ENCODE measurements around the gene NR4A3.
"Not testable (repeated sequence)": the region's sequence is repeated elsewhere in the genome, so short reads cannot be mapped to it uniquely, and the experiment has no call there.

NR4A3 gene

DNA sequence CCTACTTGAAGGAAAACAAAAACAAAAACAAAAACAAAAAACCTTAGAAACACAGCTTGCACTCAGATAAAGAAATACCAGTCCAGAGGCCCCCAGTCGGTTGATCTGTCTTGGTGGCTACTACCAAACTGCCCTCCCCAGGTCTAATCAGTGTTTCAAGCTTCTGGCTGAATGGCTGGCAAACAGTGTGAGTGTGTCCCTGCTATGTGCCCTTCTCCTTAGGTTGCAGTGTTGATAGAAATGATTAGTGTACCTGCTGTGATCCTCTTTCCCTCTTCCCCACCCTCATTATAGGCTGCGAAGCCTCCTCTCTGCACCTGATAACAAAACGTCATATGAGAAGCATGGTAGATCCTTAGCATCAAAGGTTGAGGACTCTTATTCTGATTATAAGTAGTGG, 12.8 kb downstream of the NR4A3 start:
- no peak for DNase-seq (ENCODE audit: low read depth)

DNA sequence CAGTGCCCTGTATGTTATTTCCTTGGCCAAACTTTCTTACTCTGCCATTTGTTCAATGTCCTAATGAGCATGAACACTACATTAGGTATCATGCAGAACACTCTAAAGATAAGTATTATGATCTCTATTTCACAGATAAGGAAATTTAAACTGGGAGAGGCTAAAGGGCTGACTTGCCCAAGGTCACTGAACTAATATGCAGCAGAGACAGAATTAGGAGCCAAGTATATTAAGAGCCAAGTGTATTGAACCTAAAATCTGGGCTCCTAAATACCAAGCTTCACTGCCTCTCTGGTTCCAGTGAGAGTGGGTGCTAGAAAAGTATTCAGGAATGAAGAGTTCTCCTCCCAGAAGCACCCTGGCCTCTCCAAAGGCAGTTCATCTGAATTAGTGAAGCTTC, 13.5 kb downstream of the NR4A3 start:
- DNase-seq (ENCODE audit: low read depth), result no peak

DNA sequence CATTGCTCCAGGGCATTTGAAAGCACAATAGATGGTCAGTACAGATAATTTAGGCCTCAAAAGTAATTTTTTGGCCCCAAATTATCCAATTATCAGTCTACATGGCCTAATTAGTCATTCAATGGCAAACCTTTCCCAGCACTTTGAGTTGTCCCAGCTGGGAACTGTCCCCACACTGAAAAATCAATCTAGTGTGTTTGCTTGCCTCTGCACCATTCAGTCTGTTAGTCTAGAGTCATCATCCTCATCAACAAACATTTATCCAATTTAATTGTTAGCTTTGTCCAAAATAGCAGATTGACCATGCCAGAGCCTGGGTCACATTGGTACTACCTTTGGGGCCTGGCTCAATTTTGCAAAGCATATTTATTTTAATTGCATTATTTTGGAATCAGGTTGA, 13.9 kb downstream of the NR4A3 start:
- no peak for DNase-seq (ENCODE audit: low read depth)

DNA sequence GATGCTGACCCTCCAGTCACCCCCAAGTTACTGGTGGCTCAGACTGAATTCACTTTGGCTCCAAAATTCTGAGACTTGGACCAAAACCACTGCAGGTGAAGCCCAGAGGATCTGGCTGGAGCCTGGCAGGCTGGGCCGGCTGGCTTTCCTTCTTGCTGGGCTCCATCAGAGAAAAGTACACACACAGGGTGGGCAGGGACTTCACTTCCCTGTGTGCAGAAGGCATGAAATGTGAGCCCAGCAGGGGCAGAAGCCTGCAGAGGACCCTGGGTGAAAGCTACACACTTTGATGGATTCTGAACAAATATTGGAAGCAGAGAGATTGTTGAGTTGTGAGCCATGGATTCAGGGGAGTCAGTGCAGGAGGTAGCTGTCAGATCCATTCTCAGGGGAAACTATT, 18.4 kb downstream of the NR4A3 start:
- DNase-seq (ENCODE audit: low read depth), result no peak

DNA sequence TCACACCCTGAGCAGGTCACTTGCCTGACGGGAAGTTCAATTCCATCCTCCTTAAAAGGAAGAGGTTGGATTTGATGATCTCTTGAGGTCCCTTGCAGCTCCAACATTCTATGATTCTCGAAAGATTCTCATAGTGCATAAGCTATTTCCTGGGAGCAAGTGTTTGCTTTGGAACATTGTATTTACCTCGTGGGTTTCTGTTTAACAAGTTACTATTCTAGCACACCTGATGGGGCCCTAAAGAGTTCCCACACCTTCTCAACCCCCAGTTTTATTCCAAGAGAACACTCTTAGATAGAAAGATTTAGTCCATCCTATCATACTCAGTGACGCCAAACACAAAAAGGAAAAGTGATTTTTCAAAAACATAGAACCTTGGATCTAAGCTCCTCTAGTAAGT, 23.4 kb downstream of the NR4A3 start:
- DNase-seq (ENCODE audit: low read depth), result no peak

DNA sequence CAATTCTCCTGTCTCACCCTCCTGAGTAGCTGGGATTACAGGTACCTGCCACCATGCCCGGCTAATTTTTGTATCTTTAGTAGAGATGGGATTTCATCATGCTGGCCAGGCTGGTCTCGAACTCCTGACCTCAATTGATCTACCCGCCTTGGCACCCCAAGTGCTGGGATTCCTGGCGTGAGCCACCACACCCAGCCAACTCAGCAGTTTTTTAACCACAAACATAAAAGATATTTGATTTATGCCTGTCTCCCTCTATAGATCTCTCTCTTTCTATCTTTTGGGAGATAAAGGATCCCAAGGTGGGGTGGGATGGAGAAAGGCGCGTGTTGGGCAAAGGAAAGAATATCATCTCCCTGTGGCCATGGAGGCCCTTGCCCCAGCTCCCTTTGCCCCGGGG, 26.8 kb downstream of the NR4A3 start:
- DNase-seq (ENCODE audit: low read depth), result no peak

DNA sequence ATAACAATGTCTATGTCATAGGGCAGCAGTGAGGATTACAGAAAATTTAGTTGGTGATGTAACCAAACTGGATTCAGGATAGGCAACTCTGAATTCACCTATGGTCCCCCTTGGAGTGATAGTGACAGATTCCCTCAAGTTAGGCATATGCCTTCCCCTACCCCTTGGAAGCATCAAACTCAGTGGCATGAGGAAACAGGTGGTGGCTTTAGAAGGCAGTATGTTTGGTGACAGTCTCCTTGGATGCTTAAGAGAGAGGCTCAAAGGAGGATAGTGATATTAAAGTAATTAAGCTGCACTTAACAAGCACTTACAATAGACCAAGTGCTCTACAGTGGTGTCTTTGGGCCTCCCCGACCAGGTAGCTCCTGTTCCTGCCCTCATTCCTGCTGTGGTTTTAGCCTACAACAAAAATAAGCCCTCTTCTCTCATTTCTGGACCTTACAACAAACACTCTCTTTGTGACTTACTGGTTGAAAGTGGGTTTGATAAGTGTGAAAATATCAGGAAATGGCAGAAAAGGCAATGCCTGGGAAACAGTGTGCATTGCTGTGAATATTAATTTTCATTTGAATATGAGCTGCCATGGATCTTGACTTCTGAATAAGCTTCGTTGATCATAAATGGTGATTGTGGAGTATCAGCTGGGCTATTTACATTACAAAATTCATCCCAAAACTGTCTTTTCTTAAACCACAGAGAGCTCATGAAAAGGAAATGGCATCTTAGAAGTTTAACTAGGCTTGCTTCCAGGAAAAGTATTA, 29.2 kb downstream of the NR4A3 start:
- no peak for DNase-seq (ENCODE audit: low read depth)

- DNase-seq (ENCODE audit: low read depth), result no peak
These were observed 29.8 kb downstream of the NR4A3 start for GRCh38 chr9:99851500-99851822.

DNA sequence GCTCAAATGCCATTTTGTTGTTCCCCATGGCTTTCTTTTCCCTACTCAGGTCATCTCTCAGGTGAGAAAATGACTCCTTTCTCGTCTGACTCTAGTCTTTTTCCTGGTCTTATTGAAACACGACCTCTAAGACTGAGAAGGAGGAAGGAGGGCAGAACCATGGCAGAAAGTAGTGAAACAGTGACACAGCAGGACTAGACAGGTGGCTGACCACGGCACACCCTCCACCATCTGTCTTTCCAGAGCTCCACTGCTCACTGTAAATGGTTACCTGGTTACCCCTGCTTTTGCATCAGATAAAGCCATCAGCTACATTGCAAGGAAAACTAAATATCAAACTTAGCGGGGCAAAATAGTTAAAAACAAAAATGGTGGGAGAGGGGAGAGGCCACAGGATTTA, 30.9 kb downstream of the NR4A3 start:
- no peak for DNase-seq (ENCODE audit: low read depth)

- DNase-seq (ENCODE audit: low read depth), result no peak
These were observed 33.9 kb downstream of the NR4A3 start for GRCh38 chr9:99855467-99856176.

GRCh38 chr9:99857576-99857975, 35.9 kb downstream of the NR4A3 start:
- not testable (repeated sequence) for DNase-seq (ENCODE audit: low read depth)

- no peak for DNase-seq (ENCODE audit: low read depth)
These were observed 36.4 kb downstream of the NR4A3 start for GRCh38 chr9:99858087-99858486.

DNA sequence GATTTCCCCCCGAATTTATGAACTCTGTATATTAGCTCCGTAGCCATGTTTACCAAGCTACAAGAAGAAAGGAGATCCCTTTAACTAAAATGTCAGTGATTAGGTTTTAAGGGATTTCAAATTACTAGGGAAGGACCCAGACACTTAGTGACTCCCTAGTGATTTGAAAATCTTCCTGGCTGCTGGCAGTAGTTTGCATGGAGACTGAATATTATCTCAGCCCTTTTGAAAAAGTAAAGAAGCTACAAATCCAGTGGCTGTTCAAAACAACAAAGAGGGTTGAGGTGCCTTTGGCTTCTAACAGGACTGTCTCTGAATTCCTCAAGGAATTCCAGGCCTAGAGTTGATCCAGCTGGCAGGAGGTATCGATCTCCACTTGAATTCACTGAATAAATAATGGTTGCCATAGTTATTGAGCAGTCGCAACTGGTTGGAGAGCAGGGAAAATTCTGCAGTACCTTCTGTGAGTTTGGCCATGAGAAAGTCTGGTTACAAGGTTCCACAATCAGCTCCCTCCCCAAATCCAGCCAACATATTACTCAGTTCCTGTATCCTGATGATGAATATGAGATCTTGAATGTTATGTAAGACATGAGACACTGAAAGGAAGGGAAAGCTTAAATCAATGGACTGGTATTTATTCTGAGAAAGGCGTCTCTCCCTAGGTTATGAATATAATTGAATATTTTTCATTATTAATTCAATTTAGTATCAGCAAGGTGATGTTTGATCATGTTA, 37.7 kb downstream of the NR4A3 start:
- DNase-seq (ENCODE audit: low read depth), result no peak

GRCh38 chr9:99860266-99860665, 38.6 kb downstream of the NR4A3 start:
- DNase-seq (ENCODE audit: low read depth), result no peak

GRCh38 chr9:99863955-99864354, 42.3 kb downstream of the NR4A3 start:
- DNase-seq (ENCODE audit: low read depth), result no peak

GRCh38 chr9:99866398-99866797, 44.7 kb downstream of the NR4A3 start:
- no peak for DNase-seq (ENCODE audit: low read depth)

GRCh38 chr9:99867536-99867935, 45.9 kb downstream of the NR4A3 start:
- DNase-seq (ENCODE audit: low read depth), result no peak

GRCh38 chr9:99867968-99868367, 46.3 kb downstream of the NR4A3 start:
- no peak for DNase-seq (ENCODE audit: low read depth)

DNA sequence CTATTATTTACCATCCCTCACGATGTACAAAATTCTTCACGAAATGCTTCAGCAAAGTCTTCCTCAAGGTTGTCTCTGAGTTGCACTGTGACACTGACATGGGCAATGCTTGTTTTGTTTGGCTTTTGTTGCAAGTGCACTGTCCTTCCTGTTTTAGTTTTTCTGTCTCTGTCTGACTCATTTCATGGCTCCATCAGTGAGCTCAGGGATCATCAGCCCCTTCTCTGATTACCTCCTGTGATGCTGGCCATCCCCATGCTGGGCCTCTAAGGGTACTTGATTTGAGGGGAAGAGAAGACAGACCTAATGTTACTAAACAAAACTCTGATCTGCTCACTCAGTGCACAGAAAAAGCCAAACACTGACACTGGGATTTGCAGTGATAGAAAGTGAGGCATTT, 47.2 kb downstream of the NR4A3 start:
- DNase-seq (ENCODE audit: low read depth), result no peak

GRCh38 chr9:99870126-99870525, 48.4 kb downstream of the NR4A3 start:
- no peak for DNase-seq (ENCODE audit: low read depth)

DNA sequence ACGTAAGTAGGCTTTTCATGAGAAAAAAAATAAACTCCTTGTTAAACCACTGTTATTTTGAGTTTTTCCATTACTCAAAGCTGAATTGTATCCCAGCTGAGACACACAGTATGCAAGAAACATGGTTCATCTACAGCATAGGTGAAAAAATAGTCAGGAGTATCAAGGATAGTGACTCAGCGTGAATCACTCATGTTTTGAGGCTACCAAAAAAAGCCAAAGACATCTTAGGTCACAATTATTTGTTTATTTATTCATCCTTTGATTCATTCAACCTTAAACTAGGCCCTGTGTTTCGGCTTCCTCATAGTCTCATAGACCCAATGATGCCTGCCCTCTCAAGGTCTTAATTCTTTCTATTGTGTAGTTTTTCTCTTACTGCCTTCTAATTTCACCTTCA, 51.8 kb downstream of the NR4A3 start:
- DNase-seq (ENCODE audit: low read depth), result no peak

- DNase-seq (ENCODE audit: low read depth), result no peak
These were observed 52.4 kb downstream of the NR4A3 start for GRCh38 chr9:99873943-99874584.

GRCh38 chr9:99876190-99876589, 54.5 kb downstream of the NR4A3 start:
- no peak for DNase-seq (ENCODE audit: low read depth)
